HFF-Myc (cell line): ENCODE measurements around the gene EIF4E2.

Experiments
- DNase-seq: peaks from one replicate; pipeline ENCODE4 v3.0.0-alpha.2; 2011; ENCODE audit warnings: low read depth; ENCODE audit errors: extremely low read depth
- H3K4me3 ChIP-seq: replicated peaks from 2 replicates; pipeline ENCODE4 v1.5.1; 2011; ENCODE audit warnings: low read depth, mild to moderate bottlenecking, control low read depth, low read length
- TF ChIP-seq, protein P1 (sequence below): IDR thresholded peaks from 2 replicates; pipeline ENCODE4 v1.5.1; 2012; ENCODE audit warnings: mild to moderate bottlenecking, low read depth, low read length, control low read depth; ENCODE audit errors: missing control alignments

The EIF4E2 gene

GRCh38 chr2:232593982-232594381, 43.5 kb downstream of the EIF4E2 start:
- TF ChIP-seq, protein P1, sequence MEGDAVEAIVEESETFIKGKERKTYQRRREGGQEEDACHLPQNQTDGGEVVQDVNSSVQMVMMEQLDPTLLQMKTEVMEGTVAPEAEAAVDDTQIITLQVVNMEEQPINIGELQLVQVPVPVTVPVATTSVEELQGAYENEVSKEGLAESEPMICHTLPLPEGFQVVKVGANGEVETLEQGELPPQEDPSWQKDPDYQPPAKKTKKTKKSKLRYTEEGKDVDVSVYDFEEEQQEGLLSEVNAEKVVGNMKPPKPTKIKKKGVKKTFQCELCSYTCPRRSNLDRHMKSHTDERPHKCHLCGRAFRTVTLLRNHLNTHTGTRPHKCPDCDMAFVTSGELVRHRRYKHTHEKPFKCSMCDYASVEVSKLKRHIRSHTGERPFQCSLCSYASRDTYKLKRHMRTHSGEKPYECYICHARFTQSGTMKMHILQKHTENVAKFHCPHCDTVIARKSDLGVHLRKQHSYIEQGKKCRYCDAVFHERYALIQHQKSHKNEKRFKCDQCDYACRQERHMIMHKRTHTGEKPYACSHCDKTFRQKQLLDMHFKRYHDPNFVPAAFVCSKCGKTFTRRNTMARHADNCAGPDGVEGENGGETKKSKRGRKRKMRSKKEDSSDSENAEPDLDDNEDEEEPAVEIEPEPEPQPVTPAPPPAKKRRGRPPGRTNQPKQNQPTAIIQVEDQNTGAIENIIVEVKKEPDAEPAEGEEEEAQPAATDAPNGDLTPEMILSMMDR = no peak

DNA sequence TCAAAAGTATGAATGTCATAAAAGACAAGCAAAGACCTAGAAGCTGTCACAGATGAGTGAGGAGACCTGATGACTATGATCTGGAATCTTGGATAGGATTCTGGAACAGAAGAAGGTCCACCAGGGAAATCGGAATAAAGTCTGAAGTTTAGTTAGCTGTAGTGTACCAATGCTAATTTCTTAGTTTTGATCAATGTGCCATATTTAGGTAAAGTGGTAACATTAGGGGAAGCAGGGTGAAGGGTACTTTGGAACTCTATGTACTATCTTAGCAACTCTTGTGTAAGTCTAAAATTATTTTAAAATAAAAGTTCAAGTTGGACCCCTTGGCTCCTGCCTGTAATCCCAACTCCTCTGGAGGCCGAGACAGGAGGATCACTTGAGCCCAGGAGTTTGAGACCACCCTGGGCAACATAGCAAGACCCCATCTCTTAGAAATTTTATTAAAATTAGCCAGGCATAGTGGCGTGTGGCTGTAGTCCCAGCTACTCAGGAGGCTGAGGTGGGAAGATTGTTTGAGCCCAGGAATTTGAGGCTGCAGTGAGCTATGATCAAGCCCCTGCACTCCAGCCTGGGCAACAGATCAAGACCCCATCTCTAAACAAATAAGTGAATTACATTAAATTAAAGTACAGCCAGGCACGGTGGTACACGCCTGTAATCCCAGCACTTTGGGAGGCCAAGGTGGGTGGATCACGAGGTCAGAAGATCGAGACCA, 47.0 kb downstream of the EIF4E2 start:
- DNase-seq = no peak
- H3K4me3 ChIP-seq = no peak overlapping the region
- TF ChIP-seq, protein P1 = no peak

More at GRCh38 chr2:232593982-232594381, 43.5 kb downstream of the EIF4E2 start:
- H3K4me3 ChIP-seq = no peak overlapping the region
- DNase-seq = no peak

GRCh38 chr2:232598293-232598692, 47.8 kb downstream of the EIF4E2 start:
- no peak for DNase-seq
- no peak overlapping the region for H3K4me3 ChIP-seq
- TF ChIP-seq, protein P1 = no peak

- TF ChIP-seq, protein P1 = no peak
- DNase-seq = no peak
- H3K4me3 ChIP-seq = no peak overlapping the region
Observed at GRCh38 chr2:232600053-232600773, 49.7 kb downstream of the EIF4E2 start.

- H3K4me3 ChIP-seq = no peak overlapping the region
- TF ChIP-seq, protein P1 = no peak
- DNase-seq = no peak
Observed at GRCh38 chr2:232603283-232603682, 52.8 kb downstream of the EIF4E2 start.

DNA sequence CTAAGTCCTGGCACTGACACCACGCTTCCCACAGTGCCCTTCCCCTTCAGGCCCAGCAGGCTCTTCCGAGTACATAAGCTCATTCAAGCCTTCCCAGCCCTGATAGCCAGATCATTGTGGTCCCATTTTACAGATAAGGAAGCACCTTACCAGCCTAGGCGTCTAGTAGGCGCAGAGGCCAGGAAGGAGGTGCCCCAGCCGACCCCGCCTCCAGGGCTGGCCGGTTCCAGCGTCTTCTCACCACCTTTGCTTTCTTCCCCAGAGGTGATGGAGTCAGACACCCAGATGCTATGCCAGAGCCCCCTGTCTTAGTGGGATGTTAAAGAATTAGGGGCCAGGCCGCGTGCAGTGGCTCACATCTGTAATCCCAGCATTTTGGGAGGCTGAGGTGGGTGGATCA, 54.0 kb downstream of the EIF4E2 start:
- H3K4me3 ChIP-seq = no peak overlapping the region
- TF ChIP-seq, protein P1 = no peak
- no peak for DNase-seq
